Stimulated activated CD4-positive, alpha-beta T cell treated with anti-CD3 and anti-CD28 coated beads, Interleukin-1b, Interleukin-23, amount 100 ng/mL, for 48 hours (primary cell): Measurements from ENCODE around the gene SULF2.

ENCODE experiments used
- DNase-seq: peaks from one replicate; pipeline ENCODE4 v3.0.0-alpha.2; 2020

The SULF2 gene

DNA sequence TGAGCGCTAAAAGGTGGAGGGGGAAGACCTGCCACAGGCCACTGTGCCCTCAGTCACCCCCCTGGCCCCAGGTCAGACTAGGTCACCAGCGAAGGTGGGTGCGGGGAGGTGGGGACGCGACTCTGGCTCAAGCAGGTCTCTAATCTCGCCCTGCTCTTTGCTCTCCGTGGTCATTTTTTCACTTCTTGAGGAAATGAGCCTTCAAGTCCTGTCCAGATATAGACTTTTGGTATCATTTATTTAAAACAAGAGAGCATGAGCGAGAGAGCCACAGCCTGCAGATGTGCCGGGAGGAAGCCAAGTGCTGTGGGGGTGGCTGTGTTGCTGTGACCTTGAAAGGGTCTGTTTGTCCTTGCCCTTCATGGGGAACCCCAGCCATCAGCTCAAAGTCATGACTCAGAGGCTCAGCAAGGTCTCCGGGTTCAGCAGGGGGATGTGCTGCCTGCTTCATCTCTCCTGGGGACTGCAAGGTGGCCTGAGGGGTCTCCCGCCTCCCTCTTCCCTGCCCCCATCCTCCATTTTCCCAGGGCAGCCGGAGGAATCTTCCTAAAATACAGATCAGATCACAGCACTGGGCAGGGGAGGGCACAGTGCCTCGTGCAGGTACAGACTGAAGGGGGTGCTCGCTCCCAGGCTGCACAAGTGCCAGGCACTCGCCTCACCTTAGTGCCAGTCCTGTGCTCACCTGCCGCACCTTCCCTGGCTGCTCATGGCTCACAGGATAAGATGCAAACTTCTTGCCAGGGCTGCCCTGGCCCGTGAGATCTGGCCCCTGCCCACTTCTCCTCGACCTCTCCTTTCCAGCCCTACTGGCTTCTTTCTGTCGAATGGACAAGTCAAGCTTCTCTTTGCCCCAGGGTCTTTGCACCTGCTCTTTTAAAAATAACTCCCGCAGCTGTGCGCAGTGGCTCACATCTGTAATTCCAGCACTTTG is 26.5 kb downstream of the SULF2 start:
- no peak for DNase-seq

DNA sequence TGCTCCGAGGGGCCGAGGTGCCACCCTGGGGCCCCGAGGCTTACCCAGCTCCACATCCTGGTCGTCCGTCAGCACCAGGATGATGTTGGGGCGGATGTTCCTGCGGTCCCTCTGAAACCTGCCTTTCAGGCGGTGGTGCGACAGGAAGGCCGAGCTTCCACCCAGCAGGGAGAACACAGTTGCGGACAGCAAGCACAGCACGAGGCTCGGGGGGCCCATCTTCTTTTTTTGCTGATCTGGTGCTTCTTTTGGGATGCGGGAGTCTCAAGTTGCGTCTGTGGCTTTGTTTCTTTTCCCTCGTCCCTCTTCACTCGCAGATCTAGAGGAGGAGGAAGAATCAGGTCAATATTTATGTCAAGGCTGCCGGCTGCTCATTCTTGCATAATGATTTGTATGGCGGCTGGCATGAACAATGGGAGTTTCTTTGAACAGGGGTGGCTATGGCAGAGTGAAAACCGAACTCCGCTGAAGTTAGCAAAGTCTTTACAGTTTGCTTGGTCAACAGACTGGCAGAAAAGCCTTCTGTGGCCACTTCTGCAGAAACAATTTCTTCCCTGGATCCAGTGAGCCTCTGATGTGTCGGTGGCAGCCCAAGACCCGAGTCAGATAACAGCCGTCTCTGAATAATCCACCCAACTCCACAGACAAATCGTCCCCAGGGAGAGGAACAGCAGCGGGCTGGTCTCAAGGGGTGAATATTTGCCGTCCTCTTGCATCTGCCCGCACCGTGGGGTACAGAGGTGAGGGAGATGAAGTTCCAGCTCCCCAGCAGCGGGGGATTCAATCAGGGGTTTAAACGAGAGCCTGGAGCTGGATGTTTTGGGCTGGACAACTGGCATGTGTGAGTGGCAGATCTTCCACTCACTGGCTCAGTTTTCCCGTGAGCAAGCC is 27.9 kb downstream of the SULF2 start:
- DNase-seq: no peak

DNA sequence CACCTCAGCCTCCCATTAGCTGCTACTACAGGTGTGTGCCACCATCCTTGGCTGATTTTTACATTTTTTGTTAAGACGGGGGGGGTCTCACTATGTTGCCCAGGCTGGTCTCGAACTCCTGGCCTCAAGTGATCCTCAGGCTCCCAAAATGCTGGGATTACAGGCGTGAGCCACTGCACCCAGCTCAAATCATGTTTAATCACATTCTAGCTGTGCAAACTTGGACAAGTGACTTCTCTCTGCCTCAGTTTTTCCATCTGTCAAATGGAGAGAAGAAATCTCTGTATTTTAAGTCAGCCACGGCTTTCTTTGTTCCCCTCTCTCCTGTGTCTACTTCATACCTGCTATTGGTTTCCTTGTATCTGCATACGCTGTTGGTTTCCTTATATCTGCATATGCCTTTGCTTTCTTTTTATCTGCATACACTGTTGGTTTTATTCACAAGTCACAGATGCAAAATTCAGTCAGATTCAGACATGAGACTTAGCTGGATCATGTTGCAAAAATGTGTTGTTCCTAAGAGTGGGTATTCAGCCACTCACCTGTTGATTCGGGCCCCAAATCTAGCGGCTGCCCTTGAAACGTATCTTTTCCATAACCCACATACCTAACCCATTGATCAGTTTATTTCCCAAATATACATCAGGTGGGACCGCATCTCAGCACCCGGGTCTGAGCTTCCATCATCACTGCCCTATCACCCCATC is 30.2 kb downstream of the SULF2 start:
- DNase-seq: no peak

DNA sequence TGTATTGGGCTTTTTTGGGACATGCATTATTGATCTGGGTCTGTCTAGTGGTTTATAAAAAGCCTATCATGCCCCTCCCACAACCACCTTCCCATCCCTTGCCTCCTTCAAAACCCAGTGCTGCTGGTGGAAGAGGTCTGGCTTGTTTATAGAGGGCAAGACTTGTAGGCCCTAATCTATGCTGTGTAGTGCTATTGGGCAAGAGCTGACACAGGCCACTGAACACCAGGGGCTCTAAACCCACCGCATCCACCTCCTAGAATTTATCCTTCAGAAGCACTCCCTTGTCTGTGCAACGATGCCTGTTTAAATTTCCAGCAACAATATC is 30.9 kb downstream of the SULF2 start:
- no peak for DNase-seq

DNA sequence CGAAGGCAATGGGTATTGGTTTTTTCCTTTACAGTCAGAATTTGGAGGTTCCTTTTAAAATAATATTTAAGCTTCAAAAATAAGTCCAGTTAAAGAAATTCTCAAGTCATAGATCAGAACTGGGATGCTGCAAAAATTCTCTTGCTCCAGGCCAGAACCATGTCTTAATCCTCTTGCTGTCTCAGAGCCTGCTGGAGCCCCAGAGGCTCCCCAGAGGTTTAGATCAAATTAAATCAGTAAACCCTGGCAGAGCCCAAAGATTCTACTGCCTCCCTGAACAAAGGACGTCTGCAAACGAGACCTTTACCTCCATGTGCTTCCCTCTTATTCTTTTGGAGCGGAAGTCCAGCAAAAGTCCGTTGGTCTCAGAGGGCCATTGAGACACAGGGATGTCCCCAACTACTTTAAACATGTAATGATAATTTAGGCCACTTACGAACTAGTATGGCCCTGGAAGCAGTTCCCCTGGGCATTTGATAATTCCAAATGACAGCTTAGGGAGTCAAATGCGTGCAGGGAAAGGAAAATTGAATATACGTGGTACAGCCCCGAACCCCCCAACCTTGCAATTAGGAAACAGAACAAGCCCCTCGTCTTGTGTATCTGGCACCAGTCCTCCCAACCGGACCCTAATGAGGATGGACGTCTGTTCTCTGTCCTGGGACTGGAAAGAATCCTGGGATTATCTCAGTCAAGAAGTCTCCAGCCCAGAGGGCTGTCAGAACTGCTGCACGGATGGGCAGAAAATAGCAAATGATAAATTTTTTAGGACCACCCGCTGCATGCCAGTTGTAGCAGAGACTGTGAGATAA is 31.5 kb downstream of the SULF2 start:
- no peak for DNase-seq

DNA sequence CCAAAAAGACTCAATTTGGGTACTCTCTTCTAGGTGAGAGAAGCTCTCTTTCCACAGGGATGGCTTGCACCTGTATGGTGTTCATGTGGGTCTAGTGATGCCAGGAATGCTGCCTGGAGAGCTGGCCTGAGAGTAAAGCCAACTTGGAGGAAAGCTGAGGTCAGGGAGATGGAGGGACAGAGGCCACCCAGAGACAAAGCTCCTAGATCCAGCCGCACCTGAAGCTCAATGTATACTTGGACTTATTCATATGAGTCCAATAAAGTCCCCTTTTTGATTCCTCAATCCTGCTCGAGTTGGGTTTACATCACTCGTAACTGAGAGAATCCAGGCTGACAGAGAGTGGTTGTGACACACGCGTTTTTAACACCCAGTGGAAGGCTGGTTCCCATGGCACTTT is 33.8 kb downstream of the SULF2 start:
- no peak for DNase-seq

DNA sequence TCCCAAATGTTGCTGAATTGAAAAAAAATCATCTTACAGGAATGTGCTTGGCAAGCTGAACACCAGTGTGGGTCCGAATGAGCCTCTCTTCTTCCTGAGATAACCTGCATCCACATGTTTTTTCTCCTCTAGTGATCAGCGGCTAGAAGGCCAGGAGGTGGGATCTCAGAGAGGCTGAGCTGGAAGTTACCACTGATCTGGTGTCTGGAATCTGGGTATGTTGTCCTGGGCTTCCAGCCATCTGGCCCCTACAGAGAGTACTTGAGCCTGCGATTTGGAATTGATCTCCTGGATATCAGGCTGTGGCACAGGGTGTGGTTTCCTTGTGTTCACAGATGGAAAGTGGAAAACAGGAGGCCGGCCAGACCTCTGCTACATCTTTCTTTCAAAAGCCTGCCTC is 35.9 kb downstream of the SULF2 start:
- no peak for DNase-seq

DNA sequence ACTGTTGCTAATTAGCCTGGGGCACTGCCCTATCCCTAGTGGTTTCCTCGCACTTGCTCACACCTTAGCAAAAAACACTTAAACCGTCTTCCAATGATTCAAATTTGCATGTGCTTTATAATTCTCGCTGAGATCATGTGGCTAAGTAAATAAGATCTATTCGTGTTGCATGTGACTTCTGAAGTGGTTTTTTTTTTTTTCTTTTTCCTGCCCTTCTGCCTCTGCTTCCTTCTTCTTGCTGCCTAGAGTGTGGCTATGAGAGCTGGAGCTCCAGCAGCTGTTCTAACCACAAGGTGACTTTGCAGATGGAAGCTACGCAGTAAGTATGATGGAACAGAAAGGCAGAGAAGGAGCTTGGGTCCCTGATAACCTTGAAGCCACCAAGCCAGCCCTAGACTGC is 36.5 kb downstream of the SULF2 start:
- no peak for DNase-seq

DNA sequence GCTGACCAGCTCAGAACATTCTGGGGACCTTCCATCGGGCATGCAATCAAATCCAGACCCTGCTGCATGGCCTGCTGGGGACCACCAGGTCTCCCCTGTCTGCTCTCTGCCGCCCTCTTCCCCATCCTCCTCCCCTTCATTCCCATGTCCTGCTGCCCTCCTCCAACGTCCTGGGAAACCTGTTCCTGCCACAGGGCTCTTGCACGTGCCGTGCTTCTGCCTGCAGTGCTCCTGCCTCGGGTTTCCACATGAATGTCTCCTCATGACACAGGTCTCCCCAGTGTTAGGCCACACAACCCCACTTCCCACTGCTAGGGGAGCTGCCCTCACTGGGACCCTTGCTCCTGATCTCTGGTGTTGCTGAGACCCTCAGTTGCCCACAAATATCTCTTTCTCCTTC is 37.2 kb downstream of the SULF2 start:
- DNase-seq: no peak

DNA sequence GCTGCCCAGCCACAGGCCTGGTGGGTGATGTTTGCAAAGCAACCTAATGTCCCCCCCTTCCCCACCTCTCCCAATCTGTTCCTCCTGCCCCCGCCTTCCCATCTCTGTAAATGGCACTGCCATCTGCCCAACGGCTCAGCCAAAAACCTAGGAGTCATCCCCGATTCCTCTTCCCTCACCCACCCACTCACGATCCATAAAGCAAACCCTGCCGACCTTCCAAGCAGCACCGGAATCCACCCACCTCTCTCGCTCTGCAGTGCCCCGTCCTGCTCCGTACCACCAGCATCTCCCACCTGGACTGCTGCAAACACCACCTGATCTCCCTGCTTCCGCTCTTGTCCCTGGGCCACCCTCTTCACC is 37.6 kb downstream of the SULF2 start:
- DNase-seq: no peak

DNA sequence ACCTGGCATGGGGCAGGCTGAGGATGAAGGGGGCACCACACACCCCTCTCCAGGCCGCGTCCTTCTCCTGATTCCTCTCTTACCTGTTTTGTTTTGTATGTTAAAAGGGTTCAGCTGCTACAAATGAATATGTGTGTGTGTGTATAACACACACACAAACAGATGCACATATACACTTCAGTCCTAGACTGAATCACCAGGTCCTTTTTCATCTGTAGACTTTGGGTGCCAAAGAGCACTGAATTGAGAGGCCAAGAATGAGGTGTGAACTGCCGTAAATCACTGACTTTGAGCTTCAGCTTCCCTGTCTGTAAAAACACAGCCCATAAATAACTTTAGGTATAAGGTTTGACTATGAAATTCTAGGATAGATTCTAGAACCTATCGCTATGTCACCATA is 40.5 kb downstream of the SULF2 start:
- no peak for DNase-seq

DNA sequence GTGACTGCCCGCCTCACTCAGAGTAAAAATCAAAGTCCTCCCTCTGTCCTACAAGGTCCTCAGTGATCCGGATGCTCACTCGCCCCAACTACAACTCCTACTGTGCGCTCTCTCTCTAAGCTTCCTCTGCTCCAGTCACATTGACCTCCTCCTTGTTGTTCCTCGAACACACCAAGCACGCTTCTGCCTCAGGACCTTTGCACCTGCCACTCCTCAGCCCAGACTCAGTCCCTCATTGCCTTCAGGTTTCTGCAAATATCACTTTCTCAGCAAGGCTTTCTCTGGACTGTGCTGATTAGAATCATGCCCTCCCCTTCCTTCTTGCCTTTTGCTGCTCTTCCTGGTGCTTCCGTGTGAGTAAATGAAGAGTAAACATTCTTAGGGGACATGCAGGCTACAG is 41.6 kb downstream of the SULF2 start:
- no peak for DNase-seq

DNA sequence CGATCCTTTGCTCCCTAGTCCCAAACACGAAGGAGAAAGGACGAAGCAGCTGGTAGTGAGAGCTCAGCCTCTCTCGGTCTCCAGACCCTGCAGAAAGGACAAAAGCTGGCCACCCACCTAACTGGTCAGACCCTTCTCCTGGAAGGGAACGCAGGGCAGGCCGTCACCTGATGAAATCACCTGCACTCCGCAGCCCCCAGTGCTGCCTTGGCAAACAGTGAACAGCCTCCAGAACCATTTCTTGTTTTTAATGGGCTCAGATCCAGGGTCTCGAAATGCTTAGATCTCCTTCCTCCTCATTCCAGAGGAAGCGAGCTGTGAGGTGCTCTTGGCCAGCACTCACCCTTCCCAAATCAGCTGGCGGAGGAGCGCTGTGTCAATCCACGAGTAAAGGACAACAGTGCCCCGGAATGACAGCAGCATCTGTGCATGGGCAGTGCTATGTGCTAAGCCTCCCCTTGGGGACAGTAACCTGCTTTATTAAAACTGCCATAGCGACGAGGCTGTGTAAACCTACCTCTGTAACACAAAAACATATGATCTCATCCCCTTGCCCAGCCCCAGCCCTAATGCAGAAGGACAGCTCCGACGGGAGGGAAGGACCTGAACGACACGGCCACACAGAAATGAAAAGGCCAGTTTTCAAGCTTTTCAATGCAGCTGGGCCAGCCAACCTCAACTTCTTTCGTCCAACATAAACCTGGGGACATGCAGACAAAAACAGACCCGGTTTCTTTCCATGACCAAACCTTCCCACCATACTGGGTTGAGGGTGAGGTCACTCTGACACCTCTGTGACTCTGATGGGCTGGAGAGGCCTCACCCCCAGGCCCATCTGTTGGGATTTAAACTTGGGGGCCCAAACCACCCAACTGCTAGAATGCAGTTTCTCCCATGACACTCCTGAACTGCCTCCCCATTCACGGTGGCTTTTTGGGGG is 43.3 kb downstream of the SULF2 start:
- DNase-seq: no peak

DNA sequence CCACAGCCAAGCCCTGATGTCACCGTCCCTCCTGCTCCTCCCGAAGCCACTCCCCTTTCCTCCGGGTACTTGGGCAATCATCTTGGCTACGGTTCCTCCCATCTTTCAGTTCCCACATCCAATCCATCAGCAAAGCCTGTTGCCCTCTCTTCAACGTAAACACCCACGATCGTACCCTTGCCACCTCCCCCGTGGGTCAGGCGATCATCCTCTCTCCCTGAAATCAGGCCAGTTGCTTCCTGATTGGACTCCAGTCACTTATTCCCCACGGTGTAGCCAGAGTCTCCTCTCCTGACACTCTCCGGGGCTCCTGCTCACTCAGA is 44.5 kb downstream of the SULF2 start:
- DNase-seq: no peak

DNA sequence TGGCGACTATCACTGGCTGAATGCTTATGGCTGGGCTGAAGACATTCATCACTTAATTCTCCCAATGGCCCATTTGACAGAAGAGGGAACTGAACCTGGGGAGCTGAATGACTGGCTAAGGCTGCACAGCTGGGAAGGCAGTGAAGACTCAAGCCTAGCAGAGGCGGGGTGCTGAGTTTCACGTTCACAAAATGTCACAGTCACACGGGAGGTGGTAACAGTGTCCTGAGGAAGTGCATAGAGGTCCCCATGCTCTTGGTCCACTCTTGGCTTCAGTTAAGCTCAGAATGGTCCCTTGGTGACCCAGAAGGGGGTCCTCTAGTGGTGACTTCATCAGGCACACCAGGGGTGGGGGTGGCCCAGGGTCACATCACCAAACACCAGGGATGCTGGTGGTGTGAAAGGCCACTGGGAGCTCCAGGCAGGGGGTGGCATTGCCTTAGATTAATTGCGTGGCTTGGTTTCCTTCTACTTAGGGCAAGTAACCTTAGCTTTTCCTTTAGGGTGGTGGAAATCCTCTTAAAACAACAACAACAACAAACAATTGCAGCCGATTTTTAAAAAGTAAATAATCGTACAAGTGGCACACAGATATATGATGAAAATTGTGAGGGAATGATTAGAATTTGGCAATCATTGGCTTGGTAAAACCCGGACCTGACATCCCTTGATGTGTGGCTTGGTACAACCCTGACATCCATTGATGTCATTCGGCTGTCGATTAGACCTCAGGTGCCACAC is 45.0 kb downstream of the SULF2 start:
- no peak for DNase-seq

DNA sequence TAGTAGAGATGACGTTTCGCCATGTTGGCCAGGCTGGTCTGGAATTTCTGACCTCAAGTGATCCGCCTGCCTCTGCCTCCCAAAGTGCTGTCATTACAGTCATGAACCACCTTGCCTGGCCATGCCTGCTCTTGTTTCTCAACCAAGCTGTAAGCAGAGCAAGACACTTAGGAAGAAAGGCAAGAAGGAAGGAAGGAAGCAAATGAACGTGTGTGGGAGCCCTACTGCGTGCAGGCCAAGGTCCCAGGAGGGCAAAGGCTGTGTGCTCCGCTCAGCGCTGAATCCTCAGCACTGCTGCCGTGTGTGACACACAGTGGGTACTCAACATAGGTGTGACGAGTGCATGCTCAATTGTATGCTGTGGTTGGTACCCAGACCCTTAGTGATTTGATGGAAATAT is 47.4 kb downstream of the SULF2 start:
- no peak for DNase-seq

DNA sequence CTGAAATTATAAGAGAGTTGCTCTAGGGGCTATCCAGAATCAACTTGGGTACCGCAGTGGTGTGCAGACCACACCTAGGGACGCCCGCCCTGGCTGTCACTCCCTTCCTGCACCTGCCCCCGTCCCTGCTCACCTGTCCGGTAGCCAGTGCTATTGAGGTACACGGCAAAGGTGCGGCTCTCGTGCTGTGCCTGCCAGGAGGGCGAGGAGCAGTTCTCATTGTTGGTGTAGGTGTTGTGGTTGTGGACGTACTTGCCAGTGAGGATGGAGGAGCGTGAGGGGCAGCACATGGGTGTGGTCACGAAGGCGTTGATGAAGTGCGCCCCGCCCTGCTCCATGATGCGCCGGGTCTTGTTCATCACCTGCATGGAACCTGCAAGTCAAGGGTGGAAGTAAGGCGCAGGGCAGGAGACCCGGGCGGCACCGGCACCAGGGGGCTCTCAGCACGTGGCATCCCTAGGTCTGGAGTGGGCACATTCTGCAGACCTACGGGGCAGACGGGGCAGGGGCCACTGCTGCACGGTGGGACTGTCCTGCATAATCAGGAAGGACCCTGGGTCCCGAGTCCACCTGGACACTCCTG is 48.6 kb downstream of the SULF2 start:
- no peak for DNase-seq

DNA sequence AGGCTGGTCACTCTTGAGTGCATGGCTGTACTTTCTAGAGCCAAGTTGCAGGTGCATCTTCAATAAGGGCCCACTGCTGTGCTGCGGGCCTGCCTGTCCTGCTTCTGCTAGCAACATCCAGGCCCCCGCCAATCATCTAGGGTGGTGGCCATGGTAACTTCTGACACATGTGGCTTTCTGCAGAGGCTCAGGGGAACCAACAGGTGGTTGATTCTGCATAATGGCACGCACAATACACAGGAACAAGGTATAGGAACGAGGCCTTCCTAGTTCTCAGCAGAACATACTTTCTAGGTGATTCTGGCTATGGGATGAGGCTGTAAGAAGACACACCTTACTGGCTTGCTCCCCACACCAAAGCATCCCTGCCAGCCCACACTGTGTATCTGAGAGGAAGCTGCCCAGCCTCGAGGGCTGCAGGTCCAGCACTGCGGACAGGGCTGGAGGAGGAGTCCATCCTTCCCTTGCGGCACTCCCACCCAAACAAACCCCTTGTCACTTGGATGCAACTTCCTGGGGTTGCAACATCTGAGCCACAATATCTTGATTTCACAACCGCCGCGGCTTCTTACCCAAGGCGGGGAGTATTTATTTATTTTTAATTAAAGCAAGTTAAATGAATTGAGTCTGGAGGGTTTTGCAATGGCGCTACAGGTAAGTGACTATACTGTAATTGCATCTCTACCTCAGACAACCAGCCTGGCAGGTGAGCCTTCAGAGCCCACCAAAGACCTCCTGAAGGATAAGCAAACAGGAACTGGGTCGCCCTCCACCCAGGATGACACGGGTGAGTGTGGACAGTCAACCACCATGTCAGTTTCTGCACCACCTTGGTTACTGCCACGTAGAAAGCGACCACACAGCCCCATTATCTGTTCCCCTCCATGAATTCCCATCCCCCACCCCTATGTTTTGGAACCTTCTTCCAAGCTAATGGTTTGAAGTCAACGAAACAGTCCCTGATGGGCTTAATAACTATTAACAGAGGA is 49.6 kb downstream of the SULF2 start:
- DNase-seq: no peak

DNA sequence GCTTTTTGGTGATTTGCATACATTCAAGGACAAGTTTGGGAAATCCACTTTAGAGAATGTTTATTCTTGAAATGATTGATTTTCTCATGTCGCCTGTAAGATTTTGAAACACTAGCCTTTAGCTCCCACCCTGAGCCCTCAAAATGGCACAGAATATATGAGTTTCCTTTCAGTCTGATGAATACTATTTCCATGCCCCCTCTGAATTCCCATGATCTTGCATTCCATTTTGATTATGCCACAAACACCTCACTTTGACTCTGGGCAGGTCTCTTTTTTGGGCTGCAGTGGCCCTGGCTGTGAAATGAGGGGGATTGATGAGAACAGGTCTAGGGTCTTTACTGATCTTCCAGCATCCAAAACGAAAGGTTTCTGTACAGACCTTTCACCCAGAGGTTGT is 50.4 kb downstream of the SULF2 start:
- DNase-seq: no peak
